Esophagus squamous epithelium (tissue), 5 donors: ENCODE data around the gene CHAMP1. TPM values are rescaled to one million over a fixed set of nuclear protein-coding genes. Genes with fewer than 3 reads are reported as not detected.

Source experiments
- DNase-seq: peaks from one replicate; lab custom pipeline; 2025; lab: John Stamatoyannopoulos, UW
- H3K27ac ChIP-seq, 4 donors: fragments of 200-600 bp; sonication (generic); one replicate each; pipeline ENCODE4 v1.5.1; 2016 to 2019; ENCODE audit warnings: mild to moderate bottlenecking in 1 of 4
- H3K27me3 ChIP-seq, 4 donors: fragments of 200-600 bp; sonication (generic); 1 replicate in 3 of 4; 2 replicates in 1 of 4; pipeline versions ENCODE4 v1.5.1 to v1.6.0; 2017 to 2021; ENCODE audit warnings: antibody characterized with exemption in 1 of 4
- H3K36me3 ChIP-seq, 3 donors: fragments of 200-600 bp; sonication (generic); one replicate each; pipeline ENCODE4 v1.5.1; 2016 to 2019
- H3K4me1 ChIP-seq, 3 donors: fragments of 200-600 bp; sonication (generic); one replicate each; pipeline ENCODE4 v1.5.1; 2017 to 2019
- H3K4me3 ChIP-seq, 4 donors: fragments of 200-600 bp; sonication (generic); 1 replicate in 3 of 4; 2 replicates in 1 of 4; pipeline ENCODE4 v1.5.1; 2016 to 2019; ENCODE audit warnings: mild to moderate bottlenecking in 2 of 4, moderate library complexity in 1 of 4
- H3K9me3 ChIP-seq, 3 donors: fragments of 200-600 bp; sonication (generic); one replicate each; pipeline ENCODE4 v1.5.1; 2016 to 2019
- POLR2A ChIP-seq, 4 donors: fragments of 450-650 bp; IDR thresholded peaks; one replicate each; pipeline ENCODE4 v1.6.1; 2017; ENCODE audit warnings: antibody characterized with exemption in 4 of 4, mild to moderate bottlenecking in 4 of 4, moderate library complexity in 3 of 4
- WGBS, 2 donors: methylation state at CpG; one replicate each; pipeline ENCODE4 v1.1.5; 2018; 5-methylcytosine and 5-hydroxymethylcytosine counted together
- intact Hi-C: fragments of 100-400 bp; cut with DNase I; formaldehyde crosslinking; loops from one replicate; pipeline ENCODE4 v1.15.0; 2022
- total RNA-seq, 4 donors: library from RNA; depleted of rRNA; stranded (reverse); fragments of >200 nt; gene quantifications; one replicate each; pipeline ENCODE4 v1.1.0, GENCODE V29; 2016
- TF ChIP-seq, protein P1 (sequence below), 6 experiments: fragments of 450-650 bp in 4 of 6; fragments of 200-600 bp in 2 of 6; sonication (generic) in 2 of 6; IDR thresholded peaks; one replicate each; pipeline ENCODE4 v1.5.1; 2016 to 2019; ENCODE audit warnings: antibody characterized with exemption in 6 of 6, mild to moderate bottlenecking in 4 of 6, moderate library complexity in 4 of 6
- donor health status: DM: yes; HTN: yes; CAD: no.

The CHAMP1 gene
- total RNA-seq, 4 donors from 2014 or later = 7.8 to 16.8 (median 9.8) TPM

- no peak for TF ChIP-seq POLR2A (IDR thresholded peaks at IDR 0.05)
- TF ChIP-seq, protein P1, sequence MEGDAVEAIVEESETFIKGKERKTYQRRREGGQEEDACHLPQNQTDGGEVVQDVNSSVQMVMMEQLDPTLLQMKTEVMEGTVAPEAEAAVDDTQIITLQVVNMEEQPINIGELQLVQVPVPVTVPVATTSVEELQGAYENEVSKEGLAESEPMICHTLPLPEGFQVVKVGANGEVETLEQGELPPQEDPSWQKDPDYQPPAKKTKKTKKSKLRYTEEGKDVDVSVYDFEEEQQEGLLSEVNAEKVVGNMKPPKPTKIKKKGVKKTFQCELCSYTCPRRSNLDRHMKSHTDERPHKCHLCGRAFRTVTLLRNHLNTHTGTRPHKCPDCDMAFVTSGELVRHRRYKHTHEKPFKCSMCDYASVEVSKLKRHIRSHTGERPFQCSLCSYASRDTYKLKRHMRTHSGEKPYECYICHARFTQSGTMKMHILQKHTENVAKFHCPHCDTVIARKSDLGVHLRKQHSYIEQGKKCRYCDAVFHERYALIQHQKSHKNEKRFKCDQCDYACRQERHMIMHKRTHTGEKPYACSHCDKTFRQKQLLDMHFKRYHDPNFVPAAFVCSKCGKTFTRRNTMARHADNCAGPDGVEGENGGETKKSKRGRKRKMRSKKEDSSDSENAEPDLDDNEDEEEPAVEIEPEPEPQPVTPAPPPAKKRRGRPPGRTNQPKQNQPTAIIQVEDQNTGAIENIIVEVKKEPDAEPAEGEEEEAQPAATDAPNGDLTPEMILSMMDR (IDR thresholded peaks at IDR 0.05) = no peak
- intact Hi-C loops = no loop called here
- Histone ChIP-seq H3K4me3 (no peak overlapping the region), H3K4me1 (peaks cover 0 to 14% (median 0%) of the 10 kb centered on the region in 3 donors), H3K9me3 (no peaks in the 10 kb centered on the region), H3K27me3 (no peaks in the 10 kb centered on the region), H3K36me3 (peaks cover 9 to 91% (median 25%) of the 10 kb centered on the region in 3 donors), H3K27ac (no peak overlapping the region)
- DNase-seq = no peak
- 83 to 89% methylated on average over 12 of the region's 12 CpGs for WGBS, 2 donors
These were observed 15.4 kb upstream of the CHAMP1 start for GRCh38 chr13:114298866-114299265.

DNA sequence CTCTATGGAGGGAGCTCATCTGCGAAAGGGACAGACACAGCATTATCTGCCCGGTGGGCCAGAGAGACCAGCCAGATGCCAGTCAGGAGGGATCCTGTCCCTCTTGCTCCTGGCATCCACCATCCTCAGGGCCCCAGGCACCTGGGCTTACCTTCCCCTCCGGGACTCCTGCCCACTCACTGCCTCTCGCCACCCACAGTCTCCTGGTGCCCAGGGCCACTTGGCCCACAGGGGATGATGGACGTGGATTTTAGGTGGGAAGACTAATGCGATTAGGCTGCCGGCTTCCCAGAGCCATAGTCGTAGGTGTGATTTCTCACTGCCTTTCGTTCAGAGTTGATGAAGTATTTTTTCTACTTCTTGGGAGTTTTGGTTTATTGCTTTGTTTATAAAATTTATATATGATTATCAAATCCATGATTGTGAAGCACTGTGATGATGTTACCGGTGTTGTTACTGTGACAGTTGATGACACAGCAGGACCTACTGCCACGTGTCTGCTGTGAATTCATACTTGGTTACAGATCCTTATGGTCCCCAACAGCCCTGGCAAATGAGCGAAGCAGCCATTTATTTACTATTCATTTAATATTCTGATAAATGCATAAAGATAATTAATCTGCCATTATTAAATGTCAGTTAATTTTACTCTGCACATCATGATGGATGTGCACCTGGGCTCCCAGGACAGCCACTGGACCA, 14.5 kb upstream of the CHAMP1 start:
- WGBS, 2 donors = 88 to 95% methylated on average over 11 to 12 of the region's 12 CpGs
- Histone ChIP-seq H3K27ac (no peak overlapping the region), H3K9me3 (no peaks in the 10 kb centered on the region), H3K27me3 (no peaks in the 10 kb centered on the region), H3K4me3 (no peak overlapping the region), H3K36me3 (peaks cover 9 to 93% (median 25%) of the 10 kb centered on the region in 3 donors), H3K4me1 (peaks cover 0 to 12% (median 0%) of the 10 kb centered on the region in 3 donors)
- intact Hi-C loops = no loop called here
- no peak for TF ChIP-seq POLR2A (IDR thresholded peaks at IDR 0.05)
- TF ChIP-seq, protein P1 (IDR thresholded peaks at IDR 0.05) = no peak
- DNase-seq = no peak

DNA sequence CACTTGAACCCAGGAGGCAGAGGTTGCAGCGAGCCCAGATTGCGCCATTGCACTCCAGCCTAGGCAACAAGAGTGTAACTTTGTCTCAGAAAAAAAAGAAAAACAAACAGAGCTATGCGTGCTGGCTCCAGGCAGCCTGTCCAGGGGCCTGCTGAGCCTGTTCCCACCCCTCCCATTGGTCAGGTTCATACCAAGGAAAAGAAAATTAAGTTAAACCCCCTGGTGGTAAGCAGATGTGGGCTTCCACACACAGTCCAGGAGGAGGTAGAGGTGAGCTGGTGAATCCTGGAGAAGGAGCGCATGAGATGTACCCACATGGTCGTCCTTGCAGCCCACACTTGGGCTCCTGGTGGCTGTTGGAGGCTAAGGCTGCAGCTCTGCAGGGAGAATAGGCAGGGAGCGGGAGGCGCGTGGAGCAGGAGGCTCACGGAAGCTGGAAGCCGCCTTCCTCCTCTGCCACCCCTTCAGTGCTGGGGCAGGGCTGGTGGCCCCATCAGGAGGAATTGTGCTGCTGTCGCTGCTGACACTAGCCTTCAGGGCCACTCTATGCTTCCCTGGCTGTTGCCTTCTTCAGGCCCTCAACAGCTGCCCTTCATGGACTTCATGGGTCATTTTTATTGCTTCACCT, 10.5 kb upstream of the CHAMP1 start:
- Histone ChIP-seq H3K36me3 (peaks cover 0 to 84% (median 23%) of the 10 kb centered on the region in 3 donors), H3K27me3 (no peaks in the 10 kb centered on the region), H3K4me1 (no peaks in the 10 kb centered on the region), H3K4me3 (no peak overlapping the region), H3K9me3 (no peaks in the 10 kb centered on the region), H3K27ac (no peak overlapping the region)
- intact Hi-C loops = no loop called here
- DNase-seq = no peak
- WGBS, 2 donors = 95 to 96% methylated on average over 6 to 11 of the region's 11 CpGs
- TF ChIP-seq, protein P1 (IDR thresholded peaks at IDR 0.05) = no peak
- no peak for TF ChIP-seq POLR2A (IDR thresholded peaks at IDR 0.05)

DNA sequence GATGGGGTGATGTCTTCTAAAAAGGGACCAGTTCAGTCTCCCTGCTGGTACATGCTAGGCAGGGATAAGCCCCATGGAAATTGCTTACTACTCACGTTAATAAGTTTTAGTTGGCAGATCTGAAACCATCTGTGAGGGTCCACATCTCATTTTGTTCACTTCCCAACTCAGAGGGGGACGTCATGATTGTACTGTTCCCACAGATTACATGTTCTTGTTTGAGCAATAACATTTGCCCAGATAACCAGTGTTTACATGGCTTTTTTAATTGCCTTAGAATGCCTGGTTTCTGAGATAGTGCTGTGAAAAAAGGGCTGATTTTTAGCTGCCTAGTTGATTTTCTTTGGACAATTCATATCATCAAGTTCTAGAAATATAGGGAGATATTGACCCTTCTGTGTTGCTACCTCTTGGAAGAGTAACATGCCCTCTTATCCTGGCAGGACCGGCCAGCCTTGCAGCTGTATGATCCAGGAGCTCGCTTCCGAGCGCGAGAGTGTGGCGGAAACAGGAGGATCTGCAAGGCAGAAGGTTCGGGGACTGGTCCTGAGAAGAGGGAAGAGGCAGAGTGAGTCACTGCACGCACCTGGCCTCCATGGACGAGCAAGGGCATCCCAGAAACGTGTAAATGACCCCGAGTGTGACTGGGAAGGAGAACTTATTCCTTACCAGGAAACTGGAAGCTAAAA, 9.8 kb upstream of the CHAMP1 start:
- Histone ChIP-seq H3K4me3 (no peak overlapping the region), H3K27ac (no peak overlapping the region), H3K36me3 (peaks cover 0 to 78% (median 16%) of the 10 kb centered on the region in 3 donors), H3K27me3 (no peaks in the 10 kb centered on the region), H3K4me1 (no peaks in the 10 kb centered on the region), H3K9me3 (no peaks in the 10 kb centered on the region)
- TF ChIP-seq, protein P1 (IDR thresholded peaks at IDR 0.05) = no peak
- no peak for TF ChIP-seq POLR2A (IDR thresholded peaks at IDR 0.05)
- WGBS, 2 donors = 85 to 89% methylated on average over 13 of the region's 13 CpGs
- intact Hi-C loops = no loop called here
- no peak for DNase-seq

DNA sequence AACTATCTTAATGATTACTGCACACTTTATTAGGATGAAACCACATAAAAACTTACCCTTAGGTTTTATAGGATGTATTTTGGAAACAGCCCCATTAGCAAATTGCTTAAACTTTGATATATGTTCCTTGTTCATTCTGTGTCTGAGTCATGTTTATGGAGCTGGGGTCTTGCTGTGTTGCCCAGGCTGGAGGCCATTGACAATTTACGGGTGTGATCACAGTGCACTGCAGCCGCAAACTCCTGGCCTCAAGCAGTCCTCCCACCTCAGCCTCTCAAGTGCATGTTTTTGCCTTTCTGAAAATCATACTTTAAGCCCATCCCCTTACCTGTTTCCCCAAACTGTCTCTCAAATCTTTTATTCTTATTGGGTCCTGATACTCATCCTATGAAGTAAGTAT, 5.2 kb upstream of the CHAMP1 start:
- intact Hi-C loops = no loop called here
- TF ChIP-seq POLR2A (IDR thresholded peaks at IDR 0.05) = no peak
- TF ChIP-seq, protein P1 (IDR thresholded peaks at IDR 0.05) = no peak
- Histone ChIP-seq H3K27me3 (no peaks in the 10 kb centered on the region), H3K4me1 (peaks cover 0 to 13% (median 8%) of the 10 kb centered on the region in 3 donors), H3K27ac (no peak overlapping the region), H3K4me3 (no peak overlapping the region), H3K9me3 (no peaks in the 10 kb centered on the region), H3K36me3 (peaks cover 0 to 32% (median 0%) of the 10 kb centered on the region in 3 donors)
- WGBS, 2 donors = 94 to 100% methylated on average over 2 of the region's 2 CpGs
- DNase-seq = no peak
